IPS-20b (cell line): ENCODE results near the gene SH2D6.

Experiments used
- H3K27ac ChIP-seq: one replicate; pipeline ENCODE4 v1.5.1; 2013; ENCODE audit warnings: low read length
- H3K27me3 ChIP-seq: 2 replicates; pipeline ENCODE4 v1.6.1; 2013; ENCODE audit warnings: mild to moderate bottlenecking, low read length, inconsistent platforms; ENCODE audit not compliant: insufficient read depth
- H3K36me3 ChIP-seq: 2 replicates; pipeline ENCODE4 v1.6.1; 2013; ENCODE audit warnings: low read depth, mild to moderate bottlenecking, inconsistent platforms, low read length, moderate library complexity; ENCODE audit not compliant: insufficient read depth
- H3K4me1 ChIP-seq: 2 replicates; pipeline ENCODE4 v1.6.1; 2013; ENCODE audit warnings: mild to moderate bottlenecking, control low read depth, inconsistent platforms, low read length, moderate library complexity; ENCODE audit not compliant: insufficient read depth
- H3K4me3 ChIP-seq: 2 replicates; pipeline ENCODE4 v1.5.1; 2013; ENCODE audit warnings: mild to moderate bottlenecking, low read length, inconsistent platforms
- H3K9ac ChIP-seq: 2 replicates; pipeline ENCODE4 v1.6.1; 2013; ENCODE audit warnings: low read depth, mild to moderate bottlenecking, inconsistent platforms, low read length, moderate library complexity
- H3K9me3 ChIP-seq: 2 replicates; pipeline ENCODE4 v1.6.1; 2013; ENCODE audit warnings: mild to moderate bottlenecking, low read depth, low read length, inconsistent platforms; ENCODE audit not compliant: insufficient read depth

Gene SH2D6

GRCh38 chr2:85428343-85428881, 9.9 kb downstream of the SH2D6 start:
- no peaks in the 10 kb centered on the region for H3K36me3 ChIP-seq

GRCh38 chr2:85429213-85429923, 10.9 kb downstream of the SH2D6 start:
- H3K27me3 ChIP-seq = peaks cover 23% of the 10 kb centered on the region
- H3K36me3 ChIP-seq = no peaks in the 10 kb centered on the region
- H3K27ac ChIP-seq = no peak overlapping the region
- peaks cover 22% of the 10 kb centered on the region; the same call in 1 of the 2 replicates for H3K4me1 ChIP-seq
- H3K4me3 ChIP-seq = no peak overlapping the region
- no peaks in the 10 kb centered on the region for H3K9me3 ChIP-seq
- H3K9ac ChIP-seq = no peak overlapping the region

More at GRCh38 chr2:85428343-85428881, 9.9 kb downstream of the SH2D6 start:
- Histone ChIP-seq H3K27ac (no peak overlapping the region), H3K9ac (no peak overlapping the region), H3K9me3 (no peaks in the 10 kb centered on the region), H3K4me3 (no peak overlapping the region), H3K27me3 (peaks cover 23% of the 10 kb centered on the region), H3K4me1 (peaks cover 22% of the 10 kb centered on the region; the same call in 1 of the 2 replicates)

- no peaks in the 10 kb centered on the region for H3K36me3 ChIP-seq
- H3K4me1 ChIP-seq = peaks cover 22% of the 10 kb centered on the region; the same call in 1 of the 2 replicates
- peak overlapping the region; percentile 30; the same call in 1 of the 2 replicates for H3K9ac ChIP-seq
These were observed 11.4 kb downstream of the SH2D6 start for GRCh38 chr2:85429924-85430289.

GRCh38 chr2:85430752-85431569, 12.4 kb downstream of the SH2D6 start:
- Histone ChIP-seq H3K9me3 (no peaks in the 10 kb centered on the region), H3K36me3 (no peaks in the 10 kb centered on the region), H3K27ac (peak overlapping the region; percentile 69), H3K27me3 (peaks cover 23% of the 10 kb centered on the region), H3K4me1 (peaks cover 24% of the 10 kb centered on the region; the same call in 1 of the 2 replicates), H3K4me3 (peak overlapping the region; percentile 67), H3K9ac (peak overlapping the region; percentile 65; the same call in 1 of the 2 replicates)

More at GRCh38 chr2:85429924-85430289, 11.4 kb downstream of the SH2D6 start:
- no peak overlapping the region for H3K27ac ChIP-seq
- no peak overlapping the region for H3K4me3 ChIP-seq
- H3K9me3 ChIP-seq = no peaks in the 10 kb centered on the region
- H3K27me3 ChIP-seq = peaks cover 23% of the 10 kb centered on the region

GRCh38 chr2:85431570-85432205, 13.2 kb downstream of the SH2D6 start:
- Histone ChIP-seq H3K4me1 (peaks cover 26% of the 10 kb centered on the region; the same call in 1 of the 2 replicates), H3K36me3 (no peaks in the 10 kb centered on the region), H3K9me3 (no peaks in the 10 kb centered on the region), H3K9ac (peak overlapping the region; percentile 65; the same call in 1 of the 2 replicates), H3K27ac (peak overlapping the region; percentile 69), H3K4me3 (peak overlapping the region; percentile 67), H3K27me3 (peaks cover 23% of the 10 kb centered on the region)

- H3K9ac ChIP-seq = no peak overlapping the region
- H3K9me3 ChIP-seq = no peaks in the 10 kb centered on the region
- H3K27me3 ChIP-seq = peaks cover 17% of the 10 kb centered on the region
- peaks cover 25% of the 10 kb centered on the region; the same call in 1 of the 2 replicates for H3K4me1 ChIP-seq
- H3K4me3 ChIP-seq = no peak overlapping the region
- H3K27ac ChIP-seq = no peak overlapping the region
- no peaks in the 10 kb centered on the region for H3K36me3 ChIP-seq
These were observed 15.1 kb downstream of the SH2D6 start for GRCh38 chr2:85433511-85434089.

GRCh38 chr2:85434696-85435095, 16.2 kb downstream of the SH2D6 start:
- Histone ChIP-seq H3K36me3 (no peaks in the 10 kb centered on the region), H3K4me3 (no peak overlapping the region), H3K4me1 (peaks cover 25% of the 10 kb centered on the region; the same call in 1 of the 2 replicates), H3K27ac (no peak overlapping the region), H3K27me3 (peaks cover 14% of the 10 kb centered on the region), H3K9ac (no peak overlapping the region), H3K9me3 (no peaks in the 10 kb centered on the region)

GRCh38 chr2:85435220-85435958, 16.9 kb downstream of the SH2D6 start:
- H3K4me1 ChIP-seq = peaks cover 21% of the 10 kb centered on the region; the same call in 1 of the 2 replicates
- no peak overlapping the region for H3K4me3 ChIP-seq
- no peak overlapping the region for H3K27ac ChIP-seq
- H3K9ac ChIP-seq = no peak overlapping the region
- H3K9me3 ChIP-seq = no peaks in the 10 kb centered on the region
- peaks cover 14% of the 10 kb centered on the region; the same call in 1 of the 2 replicates for H3K27me3 ChIP-seq
- no peaks in the 10 kb centered on the region for H3K36me3 ChIP-seq

GRCh38 chr2:85435981-85436835, 17.7 kb downstream of the SH2D6 start:
- Histone ChIP-seq H3K4me1 (peaks cover 19% of the 10 kb centered on the region; the same call in 1 of the 2 replicates), H3K4me3 (no peak overlapping the region), H3K27me3 (peaks cover 14% of the 10 kb centered on the region; the same call in 1 of the 2 replicates), H3K9ac (no peak overlapping the region), H3K9me3 (no peaks in the 10 kb centered on the region), H3K27ac (no peak overlapping the region), H3K36me3 (no peaks in the 10 kb centered on the region)
